Mucosa of descending colon (tissue), 3 donors: Measurements from ENCODE around the gene SLC36A1. TPM values are rescaled to one million over a fixed set of nuclear protein-coding genes. Genes with fewer than 3 reads are reported as not detected.

Source experiments
- ATAC-seq: fragments of 200-7000 bp; cut with Tn5 transposase; one replicate; pipeline ENCODE4 v1.9.1; 2020; ENCODE audit warnings: mild to moderate bottlenecking, moderate library complexity
- DNase-seq, 3 donors: peaks; one replicate each; pipeline ENCODE4 v3.0.0-alpha.2; 2020
- H3K36me3 ChIP-seq: fragments of 200-600 bp; one replicate; pipeline ENCODE4 v1.8.0; 2021; ENCODE audit warnings: low read depth, mild to moderate bottlenecking
- H3K4me1 ChIP-seq: fragments of 200-600 bp; one replicate; pipeline ENCODE4 v1.8.0; 2021; ENCODE audit warnings: low read depth, mild to moderate bottlenecking
- H3K4me3 ChIP-seq: fragments of 200-600 bp; one replicate; pipeline ENCODE4 v1.8.0; 2021; ENCODE audit warnings: mild to moderate bottlenecking
- H3K9me3 ChIP-seq: fragments of 200-600 bp; one replicate; pipeline ENCODE4 v1.8.0; 2021; ENCODE audit warnings: mild to moderate bottlenecking
- CTCF ChIP-seq: fragments of 200-600 bp; IDR thresholded peaks from one replicate; pipeline ENCODE4 v1.8.0; 2022; ENCODE audit warnings: antibody characterized with exemption, mild to moderate bottlenecking
- intact Hi-C, 2 donors: fragments of 100-400 bp; cut with DNase I in 1 of 2; cut with micrococcal nuclease in 1 of 2; formaldehyde crosslinking; loops; one replicate each; pipeline versions ENCODE4 v1.11.0 to v1.11.1; 2022; cut with DNase I, micrococcal nuclease
- long read RNA-seq, 2 donors: library from polyadenylated mRNA; unstranded; transcript quantifications; one replicate each; pipeline ENCODE4 v2.0.0, GENCODE V29; 2019 to 2021
- total RNA-seq, 3 donors: library from RNA; stranded (reverse); fragmentation: NEBNext Ultra II Directional in 2 of 3; extraction: Animal tissue kit (Norgen Biotek cat#: 25700) in 2 of 3; gene quantifications; one replicate each; pipeline versions ENCODE4 v1.2.1 to v1.2.4, GENCODE V29; 2021 to 2023
- donor health status: DM: no; HTN: no; CAD: no; lungs with moderate emphysema.
- donor health status: DM: no; HTN: no; CAD: no.
- donor health status: DM: no; HTN: yes; CAD: no.

The SLC36A1 gene
- total RNA-seq, result 100 to 1,000 TPM in 1 of 3 donors, 10 to 100 TPM in 2; 38.1 to 105 (median 55.2) TPM
- long read RNA-seq, donor 1, full-length matches to known transcripts, result 1 of 33 reads
- long read RNA-seq, donor 1, partial matches to known transcripts, result 31 of 33 reads
- long read RNA-seq, donor 1, other reads (novel, unspliced or antisense), result 1 of 33 reads
- long read RNA-seq, donor 2, full-length matches to known transcripts, result 1 of 10 reads
- long read RNA-seq, donor 2, partial matches to known transcripts, result 3 of 10 reads
- long read RNA-seq, donor 2, other reads (novel, unspliced or antisense), result 6 of 10 reads

DNA sequence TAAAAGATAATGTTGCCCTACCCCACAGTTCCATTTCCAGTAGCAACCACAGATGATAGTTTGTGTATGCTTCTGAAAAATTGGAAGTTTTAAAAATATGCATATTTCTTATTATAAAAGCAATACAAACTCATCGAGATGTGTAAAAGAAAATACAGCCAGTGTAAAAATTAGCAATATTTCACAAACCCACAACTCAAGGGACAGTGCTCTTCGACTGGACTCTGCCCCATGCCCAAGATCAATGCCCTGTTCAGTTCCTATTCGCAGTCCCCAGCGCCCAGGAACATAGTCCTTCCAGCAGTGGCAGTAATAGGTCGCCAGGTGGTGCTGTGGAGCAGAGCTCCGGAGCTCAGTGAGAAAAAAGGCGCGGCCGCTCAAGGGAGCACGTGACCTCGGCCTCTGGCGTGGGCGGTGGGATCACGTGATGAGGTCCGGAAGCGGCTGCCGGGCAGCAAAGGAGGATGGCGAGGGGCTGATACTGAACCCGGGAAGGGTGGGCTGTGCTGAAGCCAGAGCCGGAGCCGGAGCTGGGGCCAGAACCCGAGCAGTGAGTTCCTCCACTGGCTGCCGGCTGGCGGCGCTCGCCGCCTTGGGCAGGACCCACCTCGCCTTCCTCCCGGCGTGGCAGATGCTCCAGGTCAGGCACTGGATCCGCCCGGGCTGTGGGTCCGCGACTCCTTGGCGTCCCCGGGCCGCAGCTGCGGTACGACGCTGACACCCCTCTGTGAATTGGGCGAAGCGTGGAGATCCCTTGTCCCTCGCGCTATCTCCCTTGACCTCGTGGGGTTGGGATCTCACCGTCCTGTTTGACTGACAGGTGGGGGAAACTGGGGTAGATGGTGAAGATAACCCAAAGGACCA, at the start of gene SLC36A1:
SLC36A1 (plus strand) TSS at position 430 of the 864 bp plus-strand sequence. CDS start 11,190 bp downstream, outside the sequence.
- Histone ChIP-seq H3K36me3 (no peaks in the 10 kb centered on the region), H3K4me1 (peaks cover 20% of the 10 kb centered on the region), H3K4me3 (peak within 1 kb of the TSS; percentile 39), H3K9me3 (no peaks in the 10 kb centered on the region)
- DNase-seq, result peak; percentile 96 to 97 (median 96)
- peak; percentile 99 for ATAC-seq
- intact Hi-C loops, result loop anchor here in 1 of 2 donors (10.0 kb wide), 2 partner anchors 57 to 207 kb away; no protein-coding TSS in a partner anchor
- peak; percentile 93 for TF ChIP-seq CTCF

DNA sequence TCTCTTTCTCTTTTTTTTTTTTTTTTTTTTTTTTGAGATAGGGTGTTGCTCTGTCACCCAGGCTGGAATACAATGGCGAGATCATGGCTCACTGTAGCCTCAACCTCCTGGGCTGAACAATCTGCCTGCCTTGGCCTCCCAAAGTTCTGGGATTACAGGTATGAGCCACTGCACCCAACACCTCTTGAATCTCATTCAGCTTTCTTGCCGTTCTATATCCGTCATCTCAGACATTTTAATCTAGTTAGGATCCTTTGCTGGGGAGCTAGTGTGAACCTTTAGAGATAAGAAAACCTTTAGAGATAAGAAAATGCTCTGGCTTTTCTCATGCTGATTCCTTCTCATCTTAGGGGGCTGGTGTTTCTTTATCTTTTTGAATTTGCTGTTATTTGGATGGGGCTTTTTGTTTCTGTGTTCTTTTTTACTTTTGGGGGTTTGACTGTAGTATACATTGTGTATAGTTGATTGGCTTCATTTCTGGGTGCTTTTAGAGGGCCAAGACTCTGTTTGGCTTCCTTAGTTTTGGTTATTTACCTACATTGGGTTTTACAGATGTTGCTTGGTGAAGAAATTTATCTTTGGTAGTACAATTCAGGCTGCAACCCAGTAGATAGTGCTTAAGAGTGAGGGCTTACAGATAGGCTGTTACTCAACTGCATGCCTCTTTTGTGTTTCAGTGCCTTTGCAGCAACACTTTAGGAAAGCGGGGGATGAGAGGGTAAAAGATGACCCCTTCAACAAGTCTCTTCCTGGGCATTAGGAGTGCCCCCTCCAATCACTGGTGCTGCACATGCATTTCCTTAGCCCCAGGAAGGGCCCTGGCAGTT, 41.9 kb upstream of the SLC36A1 start:
- ATAC-seq (no peak), DNase-seq (no peak)
- no peaks in the 10 kb centered on the region for H3K9me3 ChIP-seq
- H3K4me3 ChIP-seq, result no peak overlapping the region
- no peaks in the 10 kb centered on the region for H3K4me1 ChIP-seq
- TF ChIP-seq CTCF, result no peak
- no peaks in the 10 kb centered on the region for H3K36me3 ChIP-seq
- intact Hi-C loops, result no loop called here

GRCh38 chr5:151406322-151406947, 41.0 kb upstream of the SLC36A1 start:
- Histone ChIP-seq H3K9me3 (no peaks in the 10 kb centered on the region), H3K36me3 (no peaks in the 10 kb centered on the region), H3K4me3 (no peak overlapping the region), H3K4me1 (no peaks in the 10 kb centered on the region)
- TF ChIP-seq CTCF, result no peak
- intact Hi-C loops, result no loop called here
- no peak for DNase-seq
- ATAC-seq, result no peak

- intact Hi-C loops, result no loop called here
- H3K4me3 ChIP-seq, result no peak overlapping the region
- no peaks in the 10 kb centered on the region for H3K9me3 ChIP-seq
- ATAC-seq (no peak), DNase-seq (no peak)
- no peaks in the 10 kb centered on the region for H3K36me3 ChIP-seq
- no peak for TF ChIP-seq CTCF
- no peaks in the 10 kb centered on the region for H3K4me1 ChIP-seq
Measured at GRCh38 chr5:151408591-151409230, 38.7 kb upstream of the SLC36A1 start.
